Bronchial epithelial cell (primary cell): Measurements from ENCODE around the gene SLIT3. TPM values are rescaled to one million over a fixed set of nuclear protein-coding genes. Genes with fewer than 3 reads are reported as not detected.

Experiments
- DNase-seq: peaks from one replicate; pipeline ENCODE4 v3.0.0-alpha.2; 2010; ENCODE audit warnings: low read depth
- FAIRE-seq: peaks from 2 replicates; lab custom pipeline; 2011; peaks lifted over from hg19 to GRCh38; lab: Jason Lieb, UNC
- H3K27me3 ChIP-seq: 2 replicates; pipeline ENCODE4 v1.5.1; 2011; ENCODE audit warnings: low read length; ENCODE audit not compliant: control insufficient read depth, insufficient read depth
- H3K36me3 ChIP-seq: 2 replicates; pipeline ENCODE4 v1.5.1; 2011; ENCODE audit warnings: low read length; ENCODE audit not compliant: control insufficient read depth, insufficient read depth
- H3K4me3 ChIP-seq: 2 replicates; pipeline ENCODE4 v1.5.1; 2011; ENCODE audit warnings: mild to moderate bottlenecking, low read depth, low read length, control low read depth
- total RNA-seq: library from RNA; depleted of rRNA; stranded (reverse); fragments of >200 nt; gene quantifications from 2 replicates; pipeline ENCODE4 v1.2.1, GENCODE V29; 2014
- TF ChIP-seq, protein P1 (sequence below): IDR thresholded peaks from 2 replicates; pipeline ENCODE4 v1.5.1; 2011; ENCODE audit warnings: mild to moderate bottlenecking, moderate library complexity, low read length, control low read depth, inconsistent platforms; ENCODE audit not compliant: insufficient read depth, severe bottlenecking

Gene SLIT3
- total RNA-seq, 1 donor from 2014 or later: 0.79 TPM

GRCh38 chr5:168713051-168713450 is 587.9 kb downstream of the SLIT3 start:
- no peaks in the 10 kb centered on the region for H3K27me3 ChIP-seq
- no peak overlapping the region for H3K4me3 ChIP-seq
- DNase-seq (peak; percentile 41), FAIRE-seq (no peak)
- no peaks in the 10 kb centered on the region for H3K36me3 ChIP-seq
- TF ChIP-seq, protein P1, sequence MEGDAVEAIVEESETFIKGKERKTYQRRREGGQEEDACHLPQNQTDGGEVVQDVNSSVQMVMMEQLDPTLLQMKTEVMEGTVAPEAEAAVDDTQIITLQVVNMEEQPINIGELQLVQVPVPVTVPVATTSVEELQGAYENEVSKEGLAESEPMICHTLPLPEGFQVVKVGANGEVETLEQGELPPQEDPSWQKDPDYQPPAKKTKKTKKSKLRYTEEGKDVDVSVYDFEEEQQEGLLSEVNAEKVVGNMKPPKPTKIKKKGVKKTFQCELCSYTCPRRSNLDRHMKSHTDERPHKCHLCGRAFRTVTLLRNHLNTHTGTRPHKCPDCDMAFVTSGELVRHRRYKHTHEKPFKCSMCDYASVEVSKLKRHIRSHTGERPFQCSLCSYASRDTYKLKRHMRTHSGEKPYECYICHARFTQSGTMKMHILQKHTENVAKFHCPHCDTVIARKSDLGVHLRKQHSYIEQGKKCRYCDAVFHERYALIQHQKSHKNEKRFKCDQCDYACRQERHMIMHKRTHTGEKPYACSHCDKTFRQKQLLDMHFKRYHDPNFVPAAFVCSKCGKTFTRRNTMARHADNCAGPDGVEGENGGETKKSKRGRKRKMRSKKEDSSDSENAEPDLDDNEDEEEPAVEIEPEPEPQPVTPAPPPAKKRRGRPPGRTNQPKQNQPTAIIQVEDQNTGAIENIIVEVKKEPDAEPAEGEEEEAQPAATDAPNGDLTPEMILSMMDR: no peak

DNA sequence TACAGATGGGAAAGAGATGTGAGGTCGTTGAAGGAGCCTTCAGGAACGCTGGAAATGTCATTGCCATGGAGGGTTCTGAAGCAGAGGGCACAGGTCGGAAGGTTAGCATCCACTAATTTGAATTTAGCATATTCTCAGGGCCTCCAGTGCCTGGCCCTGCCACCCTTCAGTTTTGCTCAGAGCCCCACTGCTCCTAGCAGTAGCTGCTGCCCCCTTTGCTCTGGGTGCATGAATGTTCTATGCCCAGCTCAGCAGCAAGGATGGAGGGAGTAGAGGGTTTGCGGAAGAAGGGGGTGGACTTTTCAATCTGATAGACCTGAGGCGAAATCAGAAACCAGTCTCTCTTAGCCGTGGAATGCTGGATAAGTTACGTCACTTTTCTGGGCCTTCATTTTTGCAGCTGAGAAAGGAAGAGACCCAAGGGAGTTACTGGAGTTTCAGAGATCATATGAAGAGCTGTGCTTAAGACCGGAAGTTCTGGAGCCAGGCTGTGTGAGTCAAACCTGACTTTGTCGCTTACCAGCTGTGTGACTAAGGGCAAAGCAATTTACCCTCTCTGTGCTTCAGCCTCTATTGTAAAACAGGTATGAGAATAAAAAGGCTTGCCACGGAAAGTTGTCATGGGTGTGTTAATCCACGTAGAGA is 588.5 kb downstream of the SLIT3 start:
- FAIRE-seq (peak; percentile 7), DNase-seq (peak; percentile 99)
- H3K36me3 ChIP-seq: no peaks in the 10 kb centered on the region
- no peak overlapping the region for H3K4me3 ChIP-seq
- no peaks in the 10 kb centered on the region for H3K27me3 ChIP-seq
- TF ChIP-seq, protein P1: no peak

- no peak for DNase-seq
Measured at GRCh38 chr5:168710706-168711105, 590.2 kb downstream of the SLIT3 start.

DNA sequence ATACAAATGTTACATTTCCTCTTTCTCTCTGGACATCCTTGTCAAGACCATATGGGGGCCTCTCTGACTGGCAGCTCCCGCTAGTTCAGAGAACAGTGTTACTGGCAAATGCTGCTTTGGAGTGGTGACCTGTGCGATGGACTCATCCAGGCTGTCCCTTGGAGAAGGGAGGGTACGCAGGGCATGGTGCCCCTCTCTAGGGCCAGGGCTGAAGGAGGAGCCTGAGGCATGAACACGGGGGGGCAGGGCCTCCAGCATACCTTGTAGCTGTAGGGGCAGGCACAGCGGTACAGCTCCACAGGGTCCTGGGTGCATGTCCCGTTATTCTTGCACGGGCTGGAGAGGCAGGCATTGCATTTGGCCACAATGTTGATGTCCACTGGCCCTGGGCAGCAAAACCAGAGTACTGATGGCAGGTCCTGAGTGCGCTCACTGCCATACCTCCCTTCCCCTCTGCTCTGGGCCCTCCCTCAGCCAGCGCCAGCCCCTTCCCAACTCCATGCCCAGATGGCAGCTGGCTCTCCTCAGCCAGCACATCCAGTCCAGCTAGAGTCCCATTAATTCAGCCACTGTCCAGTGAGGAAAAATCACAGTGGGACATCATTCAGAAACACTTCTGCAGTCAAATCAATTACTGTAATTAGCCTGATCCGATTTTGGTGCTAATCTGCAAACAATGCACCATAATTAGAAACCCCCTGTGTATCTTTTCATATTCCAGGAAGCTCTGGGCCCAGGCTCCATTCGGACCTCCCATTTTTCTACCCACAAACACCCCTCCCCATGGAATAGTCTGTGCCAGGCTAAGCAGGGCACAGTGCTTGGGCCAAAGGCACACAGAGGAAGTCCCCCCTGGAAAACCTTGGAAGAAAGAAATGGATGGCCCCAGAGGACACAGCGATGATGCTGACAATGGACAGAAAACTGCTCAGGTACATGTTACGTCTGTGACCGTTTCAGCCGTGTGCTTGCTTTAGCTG is 592.9 kb downstream of the SLIT3 start:
- H3K36me3 ChIP-seq: no peaks in the 10 kb centered on the region
- FAIRE-seq: peak; percentile 64
- no peaks in the 10 kb centered on the region for H3K27me3 ChIP-seq
- no peak for DNase-seq
- H3K4me3 ChIP-seq: no peak overlapping the region
- TF ChIP-seq, protein P1: no peak

More at GRCh38 chr5:168710706-168711105, 590.2 kb downstream of the SLIT3 start:
- no peak for FAIRE-seq
- no peak overlapping the region for H3K4me3 ChIP-seq
- H3K36me3 ChIP-seq: no peaks in the 10 kb centered on the region
- no peaks in the 10 kb centered on the region for H3K27me3 ChIP-seq
- TF ChIP-seq, protein P1: no peak

DNA sequence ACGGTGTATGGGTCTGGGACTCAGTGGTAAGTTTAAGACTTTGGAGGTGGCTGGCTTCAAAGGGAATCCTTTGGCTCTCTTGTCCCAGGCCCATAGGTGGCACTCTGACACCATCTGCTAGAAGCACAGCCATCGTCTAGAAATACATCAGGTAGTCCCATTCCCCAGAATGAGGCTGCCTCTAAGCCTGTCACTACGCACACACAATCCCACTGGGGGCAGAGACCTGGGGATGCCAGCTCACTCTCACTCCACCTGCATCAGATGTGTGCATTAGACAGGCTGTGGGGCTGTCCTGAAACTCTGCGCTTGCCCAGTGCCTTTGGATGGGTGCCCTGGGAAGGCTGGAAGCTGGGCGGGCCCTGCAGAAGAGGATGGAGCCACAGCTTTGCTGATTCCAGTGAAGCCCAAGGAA is 594.3 kb downstream of the SLIT3 start:
- no peaks in the 10 kb centered on the region for H3K36me3 ChIP-seq
- no peak overlapping the region for H3K4me3 ChIP-seq
- FAIRE-seq: no peak
- TF ChIP-seq, protein P1: peak; percentile 81
- peak; percentile 53 for DNase-seq
- H3K27me3 ChIP-seq: no peaks in the 10 kb centered on the region
